Right lobe of liver (tissue), 6 donors: ENCODE measurements around the gene SLC13A1. TPM values are rescaled to one million over a fixed set of nuclear protein-coding genes. Genes with fewer than 3 reads are reported as not detected.

ENCODE experiments used
- ATAC-seq, 4 donors: fragments of 200-7000 bp; cut with Tn5 transposase; one replicate each; pipeline ENCODE4 v1.9.1; 2020; ENCODE audit warnings: mild to moderate bottlenecking in 4 of 4, moderate library complexity in 4 of 4
- DNase-seq, 3 donors: peaks; one replicate each; pipeline ENCODE4 v3.0.0-alpha.2; 2020
- H3K27ac ChIP-seq, 3 donors: fragments of 200-600 bp; one replicate each; pipeline ENCODE4 v1.8.0; 2022
- H3K27me3 ChIP-seq, 2 donors: fragments of 200-600 bp; one replicate each; pipeline ENCODE4 v1.8.0; 2022
- H3K36me3 ChIP-seq, 4 donors: fragments of 200-600 bp; sonication (generic) in 1 of 4; one replicate each; pipeline versions ENCODE4 v1.5.1 to v1.8.0; 2017 to 2022; ENCODE audit warnings: control low read depth in 1 of 4
- H3K4me1 ChIP-seq, 4 donors: fragments of 200-600 bp; sonication (generic) in 1 of 4; one replicate each; pipeline versions ENCODE4 v1.5.1 to v1.8.0; 2017 to 2022; ENCODE audit warnings: control low read depth in 1 of 4
- H3K4me3 ChIP-seq, 3 donors: fragments of 200-600 bp; one replicate each; pipeline ENCODE4 v1.8.0; 2022
- H3K9me3 ChIP-seq, 4 donors: fragments of 200-600 bp; sonication (generic) in 1 of 4; one replicate each; pipeline versions ENCODE4 v1.5.1 to v1.8.0; 2017 to 2022; ENCODE audit warnings: control low read depth in 1 of 4
- POLR2A ChIP-seq: fragments of 450-650 bp; IDR thresholded peaks from one replicate; pipeline ENCODE4 v1.6.1; 2017; ENCODE audit warnings: antibody characterized with exemption, mild to moderate bottlenecking
- WGBS: methylation state at CpG from one replicate; pipeline ENCODE4 v1.1.6; 2018; ENCODE audit warnings: low coverage, low lambda C conversion rate; ENCODE audit not compliant: insufficient coverage; ENCODE audit errors: missing lambda C conversion rate; 5-methylcytosine and 5-hydroxymethylcytosine counted together
- intact Hi-C, 2 donors: fragments of 100-400 bp; cut with DNase I; formaldehyde crosslinking; loops; one replicate each; pipeline versions ENCODE4 v1.11.2 to v1.14.1; 2022
- total RNA-seq, 6 experiments: library from RNA; depleted of rRNA in 2 of 6; stranded (reverse); fragments of >200 nt in 2 of 6; fragmentation: NEBNext Ultra II Directional in 3 of 6; extraction: Animal tissue kit (Norgen Biotek cat#: 25700) in 3 of 6; gene quantifications; one replicate each; pipeline versions ENCODE4 v1.1.0 to v1.2.4, GENCODE V29; 2016 to 2023
- TF ChIP-seq, protein P1 (sequence below), 4 donors: fragments of 200-600 bp in 3 of 4; fragments of 450-650 bp in 1 of 4; IDR thresholded peaks; one replicate each; pipeline versions ENCODE4 v1.5.1 to v1.8.0; 2016 to 2022; ENCODE audit warnings: antibody characterized with exemption in 4 of 4, mild to moderate bottlenecking in 2 of 4
- donor health status: DM: no; HTN: yes; CAD: no.
- donor health status: DM: no; HTN: no; CAD: no.
- donor health status: DM: no; HTN: no; CAD: no.
- donor health status: DM: no; HTN: yes; CAD: no.
- donor health status: DM: no; HTN: yes; CAD: no.

The SLC13A1 gene
- total RNA-seq, 6 experiments from 2014 or later, result not detected

DNA sequence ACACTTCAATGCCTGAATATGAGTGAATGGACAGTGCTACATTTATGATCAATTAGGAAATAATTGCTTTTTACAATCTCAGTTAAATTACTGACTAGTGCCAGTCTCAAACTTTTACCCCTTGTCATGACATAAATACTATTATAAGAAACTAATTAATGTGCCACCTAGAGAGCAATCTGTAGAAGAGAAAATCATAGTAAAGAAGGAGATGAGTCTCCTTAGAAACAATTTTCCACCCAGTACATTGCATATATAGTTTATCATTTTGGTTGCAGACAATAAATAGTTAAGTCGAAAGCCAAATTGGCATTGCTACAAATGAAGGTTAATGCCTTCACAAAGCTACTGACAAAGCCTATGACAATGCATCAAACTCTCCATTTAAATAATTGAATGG is 68.6 kb downstream of the SLC13A1 start:
- 58% methylated on average over 1 of the region's 1 CpG for WGBS
- intact Hi-C loops, result no loop called here
- no peak overlapping the region for H3K27ac ChIP-seq
- no peaks in the 10 kb centered on the region for H3K4me1 ChIP-seq
- TF ChIP-seq, protein P1, sequence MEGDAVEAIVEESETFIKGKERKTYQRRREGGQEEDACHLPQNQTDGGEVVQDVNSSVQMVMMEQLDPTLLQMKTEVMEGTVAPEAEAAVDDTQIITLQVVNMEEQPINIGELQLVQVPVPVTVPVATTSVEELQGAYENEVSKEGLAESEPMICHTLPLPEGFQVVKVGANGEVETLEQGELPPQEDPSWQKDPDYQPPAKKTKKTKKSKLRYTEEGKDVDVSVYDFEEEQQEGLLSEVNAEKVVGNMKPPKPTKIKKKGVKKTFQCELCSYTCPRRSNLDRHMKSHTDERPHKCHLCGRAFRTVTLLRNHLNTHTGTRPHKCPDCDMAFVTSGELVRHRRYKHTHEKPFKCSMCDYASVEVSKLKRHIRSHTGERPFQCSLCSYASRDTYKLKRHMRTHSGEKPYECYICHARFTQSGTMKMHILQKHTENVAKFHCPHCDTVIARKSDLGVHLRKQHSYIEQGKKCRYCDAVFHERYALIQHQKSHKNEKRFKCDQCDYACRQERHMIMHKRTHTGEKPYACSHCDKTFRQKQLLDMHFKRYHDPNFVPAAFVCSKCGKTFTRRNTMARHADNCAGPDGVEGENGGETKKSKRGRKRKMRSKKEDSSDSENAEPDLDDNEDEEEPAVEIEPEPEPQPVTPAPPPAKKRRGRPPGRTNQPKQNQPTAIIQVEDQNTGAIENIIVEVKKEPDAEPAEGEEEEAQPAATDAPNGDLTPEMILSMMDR (IDR thresholded peaks at IDR 0.05), result no peak
- no peak for TF ChIP-seq POLR2A
- H3K9me3 ChIP-seq, result no peaks in the 10 kb centered on the region
- H3K27me3 ChIP-seq, result no peaks in the 10 kb centered on the region
- H3K4me3 ChIP-seq, result no peak overlapping the region
- no peak for ATAC-seq
- no peak for DNase-seq
- no peaks in the 10 kb centered on the region for H3K36me3 ChIP-seq

DNA sequence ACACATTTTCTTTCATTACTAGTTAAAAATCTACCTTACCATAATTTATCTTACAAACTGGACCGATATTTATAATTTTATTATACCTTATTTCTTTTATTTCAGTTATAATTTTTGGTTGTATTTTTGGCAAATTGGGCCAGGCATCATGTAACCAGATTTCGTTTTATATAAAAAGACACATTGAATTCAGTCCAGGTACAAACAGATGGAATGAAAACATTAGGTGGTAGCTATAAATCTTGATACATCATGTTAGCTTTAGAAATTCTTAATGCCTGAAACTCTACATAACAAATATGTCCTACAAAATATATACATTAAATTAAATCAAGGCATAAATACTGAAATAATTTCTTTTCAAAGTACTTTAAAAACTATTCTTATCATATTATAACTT is 73.1 kb downstream of the SLC13A1 start:
- no peak overlapping the region for H3K27ac ChIP-seq
- DNase-seq (no peak), ATAC-seq (no peak)
- H3K4me3 ChIP-seq, result no peak overlapping the region
- H3K4me1 ChIP-seq, result no peaks in the 10 kb centered on the region
- H3K9me3 ChIP-seq, result no peaks in the 10 kb centered on the region
- intact Hi-C loops, result no loop called here
- TF ChIP-seq POLR2A, result no peak
- TF ChIP-seq, protein P1 (IDR thresholded peaks at IDR 0.05), result no peak
- no peaks in the 10 kb centered on the region for H3K36me3 ChIP-seq
- 49% methylated on average over 2 of the region's 2 CpGs for WGBS
- H3K27me3 ChIP-seq, result no peaks in the 10 kb centered on the region

DNA sequence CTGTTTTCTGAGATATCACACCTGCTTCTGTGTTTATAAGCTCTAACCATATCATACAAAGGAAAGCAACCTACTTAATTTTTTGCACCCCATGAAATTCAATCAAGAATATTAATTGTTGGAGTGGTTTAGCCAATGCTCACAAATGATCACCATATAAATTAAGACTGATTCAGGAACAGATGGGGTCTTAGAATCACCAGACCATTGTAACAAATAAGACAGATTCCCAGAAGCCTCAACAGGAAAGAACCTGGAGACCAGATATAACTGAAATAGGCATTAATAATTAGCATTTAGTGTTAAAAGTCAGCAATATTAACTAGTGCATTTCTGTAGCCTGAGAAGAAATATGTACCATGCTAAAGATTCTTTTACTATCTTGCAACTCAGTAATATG is 73.6 kb downstream of the SLC13A1 start:
- intact Hi-C loops, result no loop called here
- no peaks in the 10 kb centered on the region for H3K9me3 ChIP-seq
- no peaks in the 10 kb centered on the region for H3K4me1 ChIP-seq
- ATAC-seq (no peak), DNase-seq (no peak)
- H3K4me3 ChIP-seq, result no peak overlapping the region
- TF ChIP-seq POLR2A, result no peak
- TF ChIP-seq, protein P1 (IDR thresholded peaks at IDR 0.05), result no peak
- no peaks in the 10 kb centered on the region for H3K36me3 ChIP-seq
- no peaks in the 10 kb centered on the region for H3K27me3 ChIP-seq
- no peak overlapping the region for H3K27ac ChIP-seq

DNA sequence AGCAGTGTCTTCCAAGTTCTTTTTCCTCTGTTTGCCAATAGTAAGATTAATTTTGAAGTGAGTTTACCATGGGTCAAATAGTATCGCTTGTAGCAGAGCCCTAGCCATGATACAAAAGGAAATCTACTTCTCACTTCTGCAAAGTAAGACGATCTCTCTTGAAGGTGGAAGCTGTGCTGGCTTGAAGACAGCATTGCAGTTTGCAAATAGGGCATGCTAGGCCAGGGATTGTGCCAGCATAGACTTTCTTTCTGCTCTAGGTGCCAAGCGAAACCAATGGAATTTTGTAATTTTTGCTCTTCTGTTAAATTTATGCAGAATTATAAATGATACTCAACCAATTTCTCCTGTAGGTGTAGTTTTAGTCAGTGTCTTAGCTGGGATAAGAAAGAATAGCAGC is 74.5 kb downstream of the SLC13A1 start:
- ATAC-seq, result no peak
- TF ChIP-seq POLR2A, result no peak
- TF ChIP-seq, protein P1 (IDR thresholded peaks at IDR 0.05), result no peak

DNA sequence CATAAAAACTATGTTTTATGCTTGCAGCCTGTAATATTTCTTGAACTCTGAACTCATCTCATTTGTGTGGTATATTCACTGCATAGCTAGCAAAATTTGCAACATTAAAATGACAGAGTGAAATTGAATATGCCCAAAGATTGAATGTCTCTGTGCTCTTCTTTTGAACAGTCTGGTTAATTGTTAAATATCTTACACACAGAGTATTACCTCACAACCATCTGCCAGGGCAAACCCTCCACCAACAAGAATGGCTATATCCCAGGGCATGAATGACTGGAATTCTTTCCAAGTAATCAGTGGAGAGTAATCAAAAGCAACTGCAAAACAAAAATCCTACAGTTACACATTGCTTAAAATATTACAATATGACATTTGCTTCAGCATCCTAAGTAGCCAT is 76.9 kb downstream of the SLC13A1 start:
- H3K4me3 ChIP-seq, result no peak overlapping the region
- no peaks in the 10 kb centered on the region for H3K4me1 ChIP-seq
- no peak for DNase-seq
- H3K27ac ChIP-seq, result no peak overlapping the region
- no peaks in the 10 kb centered on the region for H3K27me3 ChIP-seq
- H3K36me3 ChIP-seq, result no peaks in the 10 kb centered on the region
- H3K9me3 ChIP-seq, result no peaks in the 10 kb centered on the region
- intact Hi-C loops, result no loop called here
- TF ChIP-seq POLR2A, result no peak
- TF ChIP-seq, protein P1 (IDR thresholded peaks at IDR 0.05), result no peak
- ATAC-seq, result no peak

More for the DNA sequence above, 74.5 kb downstream of the SLC13A1 start:
- Histone ChIP-seq H3K27ac (no peak overlapping the region), H3K36me3 (no peaks in the 10 kb centered on the region), H3K4me3 (no peak overlapping the region), H3K27me3 (no peaks in the 10 kb centered on the region), H3K9me3 (no peaks in the 10 kb centered on the region), H3K4me1 (no peaks in the 10 kb centered on the region)
- WGBS, result 60% methylated on average over 3 of the region's 3 CpGs
- intact Hi-C loops, result no loop called here
- DNase-seq, result no peak
